Endothelial cell of umbilical vein (primary cell): ENCODE measurements around the gene MEGF11. TPM values are rescaled to one million over a fixed set of nuclear protein-coding genes. Genes with fewer than 3 reads are reported as not detected.

Experiments
- BruUV-seq: library from RNA; stranded (reverse); fragments of 400-500 nt; replicated peaks from 2 replicates; lab custom pipeline; 2021; lab: Mats Ljungman, UMichigan
- CTCF ChIA-PET: fragments of 300-600, 350-600 bp; sonication (Branson Sonifier 250); formaldehyde crosslinking; loops from one replicate; lab custom pipeline; 2021; ENCODE audit warnings: antibody characterized with exemption, inconsistent platforms; lab: Charles Lee
- POLR2A ChIA-PET: fragments of 300-600, 350-600 bp; sonication (Branson Sonifier 250); formaldehyde crosslinking; loops from one replicate; lab custom pipeline; 2021; ENCODE audit warnings: antibody characterized with exemption, inconsistent platforms; lab: Charles Lee
- DNase-seq: peaks from one replicate; pipeline ENCODE4 v3.0.0-alpha.2; 2011; ENCODE audit warnings: low read depth, low spot score
- FAIRE-seq: peaks from 2 replicates; lab custom pipeline; 2011; peaks lifted over from hg19 to GRCh38; lab: Jason Lieb, UNC
- H2AFZ ChIP-seq: 2 replicates; pipeline ENCODE4 v1.6.0; 2012; ENCODE audit warnings: low read depth, low read length, control low read depth, inconsistent platforms
- H3K27ac ChIP-seq: 2 replicates; pipeline ENCODE4 v1.5.1; 2011; ENCODE audit warnings: low read depth, mild to moderate bottlenecking, control low read depth, low read length, moderate library complexity; ENCODE audit not compliant: insufficient read depth
- H3K27me3 ChIP-seq, 2 experiments: 2 replicates each; pipeline versions ENCODE4 v1.6.0 to v1.6.1; 2011; ENCODE audit warnings: low read length in 2 of 2, mixed read lengths in 1 of 2; ENCODE audit not compliant: control insufficient read depth in 2 of 2, insufficient read depth in 2 of 2
- H3K36me3 ChIP-seq, 2 experiments: 2 replicates in 1 of 2; 3 replicates in 1 of 2; pipeline ENCODE4 v1.5.1; 2011; ENCODE audit warnings: low read length in 2 of 2, mild to moderate bottlenecking in 1 of 2, moderate library complexity in 1 of 2; ENCODE audit not compliant: control insufficient read depth in 2 of 2, insufficient read depth in 2 of 2; ENCODE audit errors: extremely low read depth in 1 of 2
- H3K4me1 ChIP-seq: 3 replicates; pipeline ENCODE4 v1.5.1; 2011; ENCODE audit warnings: mild to moderate bottlenecking, low read length; ENCODE audit not compliant: control insufficient read depth, insufficient read depth; ENCODE audit errors: extremely low read depth
- H3K4me2 ChIP-seq: 2 replicates; pipeline ENCODE4 v1.6.1; 2011; ENCODE audit warnings: low read length, control low read depth, mixed read lengths; ENCODE audit not compliant: insufficient read depth
- H3K4me3 ChIP-seq, 3 experiments: fragments of 200-600 bp in 1 of 3; sonication (generic), shearing (Covaris generic) in 1 of 3; replicated peaks in 1 of 3; 2 replicates each; pipeline ENCODE4 v1.5.1; 2011 to 2016; ENCODE audit warnings: control low read depth in 3 of 3, low read length in 3 of 3, mild to moderate bottlenecking in 2 of 3, inconsistent platforms in 1 of 3, low read depth in 1 of 3, moderate library complexity in 1 of 3; ENCODE audit not compliant: insufficient read depth in 1 of 3
- H3K79me2 ChIP-seq: 2 replicates; pipeline ENCODE4 v1.6.0; 2012; ENCODE audit warnings: low read length, inconsistent platforms; ENCODE audit not compliant: control insufficient read depth, insufficient read depth
- H3K9ac ChIP-seq: replicated peaks from 2 replicates; pipeline ENCODE3; 2011; ENCODE audit warnings: low read length, control low read depth; ENCODE audit not compliant: insufficient read depth; ENCODE audit errors: extremely low read depth
- H3K9me1 ChIP-seq: replicated peaks from 3 replicates; pipeline ENCODE4 v1.6.0; 2011; ENCODE audit warnings: mild to moderate bottlenecking, low read length; ENCODE audit not compliant: control insufficient read depth, insufficient read depth; ENCODE audit errors: extremely low read depth
- H3K9me3 ChIP-seq: replicated peaks from 2 replicates; pipeline ENCODE4 v1.5.1; 2012; ENCODE audit warnings: low read length, inconsistent platforms; ENCODE audit not compliant: control insufficient read depth, insufficient read depth
- H4K20me1 ChIP-seq: replicated peaks from 2 replicates; pipeline ENCODE3; 2011; ENCODE audit warnings: mild to moderate bottlenecking, low read length; ENCODE audit not compliant: control insufficient read depth, insufficient read depth; ENCODE audit errors: extremely low read depth
- CTCF ChIP-seq, 2 donors: IDR thresholded peaks; 1 replicate in 1 of 2; 2 replicates in 1 of 2; pipeline ENCODE4 v1.5.1; 2011; ENCODE audit warnings: low read length in 2 of 2, mild to moderate bottlenecking in 2 of 2, moderate library complexity in 2 of 2, control low read depth in 1 of 2, inconsistent platforms in 1 of 2, low read depth in 1 of 2; ENCODE audit not compliant: insufficient read depth in 1 of 2; ENCODE audit errors: extremely low read depth in 1 of 2
- EZH2 ChIP-seq: IDR thresholded peaks from 2 replicates; pipeline ENCODE4 v1.6.1; 2012; ENCODE audit warnings: borderline replicate concordance, low read depth, mild to moderate bottlenecking, moderate library complexity, low read length, inconsistent platforms; ENCODE audit not compliant: severe bottlenecking
- FOS ChIP-seq: IDR thresholded peaks from 2 replicates; pipeline ENCODE4 v1.6.1; 2011; ENCODE audit warnings: mild to moderate bottlenecking, low read length, moderate library complexity, borderline replicate concordance; ENCODE audit not compliant: insufficient read depth
- GATA2 ChIP-seq: IDR thresholded peaks from 2 replicates; pipeline ENCODE4 v1.7.0; 2011; ENCODE audit warnings: low read depth, mild to moderate bottlenecking, moderate library complexity, mixed read lengths, low read length; ENCODE audit not compliant: insufficient read length, insufficient read depth
- JUN ChIP-seq: IDR thresholded peaks from 2 replicates; pipeline ENCODE4 v1.6.1; 2011; ENCODE audit warnings: borderline replicate concordance, low read depth; ENCODE audit not compliant: insufficient read length, insufficient read depth
- MAX ChIP-seq: IDR thresholded peaks from 2 replicates; pipeline ENCODE4 v1.6.1; 2011; ENCODE audit not compliant: insufficient read depth, insufficient read length
- MYC ChIP-seq: IDR thresholded peaks from one replicate; pipeline ENCODE4 v1.6.1; 2011; ENCODE audit warnings: mild to moderate bottlenecking, low read depth, low read length
- POLR2A ChIP-seq: IDR thresholded peaks from 2 replicates; pipeline ENCODE4 v1.6.1; 2012; ENCODE audit warnings: low read depth, mild to moderate bottlenecking, control low read depth, low read length
- POLR2AphosphoS5 ChIP-seq: IDR thresholded peaks from 2 replicates; pipeline ENCODE4 v1.6.1; 2012; ENCODE audit warnings: low read depth, mild to moderate bottlenecking, control low read depth, low read length, moderate library complexity; ENCODE audit not compliant: insufficient read depth
- dilution Hi-C: fragments of 300-500 bp; cut with MboI; formaldehyde crosslinking; loops from one replicate; pipeline ENCODE4 v1.15.0; 2019; ENCODE audit warnings: low sequenced_read_pairs; ENCODE audit not compliant: extremely low pct_ligation_motif_present
- intact Hi-C: fragments of 100-400 bp; cut with micrococcal nuclease; formaldehyde crosslinking; loops from one replicate; pipeline ENCODE4 v1.10.0; 2022
- polyA plus RNA-seq, 4 experiments: library from polyadenylated mRNA; depleted of rRNA in 3 of 4; stranded (reverse) in 3 of 4; unstranded in 1 of 4; fragments of >200 nt; gene quantifications; 2 replicates each; pipeline versions ENCODE4 v1.2.1 to v1.2.3, GENCODE V29; 2011 to 2012; ENCODE audit warnings: missing spikeins in 1 of 4
- total RNA-seq: library from RNA; stranded (reverse); gene quantifications from 2 replicates; pipeline ENCODE4 v1.2.3, GENCODE V29; 2021

Gene MEGF11
- total and polyA plus RNA-seq, 2 donors (not counting 3 experiments of a cell fraction or from before 2014, with no cell fraction given): not detected

- dilution Hi-C loops (no loop called here), intact Hi-C loops (no loop called here)
- Histone ChIP-seq H3K4me3 (no peak overlapping the region), H3K79me2 (no peaks in the 10 kb centered on the region), H3K36me3 (no peaks in the 10 kb centered on the region), H3K4me1 (no peaks in the 10 kb centered on the region), H3K9me3 (no peaks in the 10 kb centered on the region), H3K9ac (no peak overlapping the region), H3K27me3 (peaks cover 0 to 5% of the 10 kb centered on the region in 2 experiments), H4K20me1 (no peaks in the 10 kb centered on the region), H3K4me2 (no peak overlapping the region), H3K9me1 (no peaks in the 10 kb centered on the region), H2AFZ (no peak overlapping the region), H3K27ac (no peak overlapping the region)
- FAIRE-seq (no peak), DNase-seq (no peak)
- CTCF ChIA-PET: interaction anchor here (0.6 kb wide), 1 partner anchor 61 kb away, joined by 4 read pairs; no protein-coding TSS in a partner anchor
- BruUV-seq: no TSS peak
- POLR2A ChIA-PET: no interaction called here
- TF ChIP-seq MYC: no peak
- TF ChIP-seq POLR2AphosphoS5: no peak
- no peak for TF ChIP-seq GATA2
- no peak for TF ChIP-seq FOS
- TF ChIP-seq EZH2: no peak
- no peak for TF ChIP-seq JUN
- TF ChIP-seq MAX: no peak
- no peak for TF ChIP-seq CTCF (IDR thresholded peaks at IDR 0.05; ENCODE audit: extremely low read depth in 1 of 2, insufficient read depth in 1 of 2, low read depth in 1 of 2, low read length in 2 of 2)
- TF ChIP-seq POLR2A: no peak
These were observed 208.7 kb downstream of the MEGF11 start for GRCh38 chr15:66044837-66045236.
